SK-N-MC (cell line): ENCODE measurements around the gene CFAP20DC.

Source experiments
- EZH2 ChIP-seq: fragments of 200-600 bp; sonication (generic); IDR thresholded peaks from one replicate; pipeline ENCODE4 v1.6.1; 2017; ENCODE audit warnings: antibody characterized with exemption
- FOXP2 ChIP-seq: optimal IDR thresholded peaks from 2 replicates; pipeline ENCODE3; 2011; ENCODE audit warnings: mild to moderate bottlenecking, moderate library complexity; ENCODE audit not compliant: insufficient read depth; ENCODE audit errors: extremely low read length, control extremely low read depth
- POLR2AphosphoS5 ChIP-seq: IDR thresholded peaks from 2 replicates; pipeline ENCODE4 v1.6.1; 2012; ENCODE audit warnings: mild to moderate bottlenecking, low read depth, low read length, borderline replicate concordance

GRCh38 chr3:58829321-58830000 lies 220.4 kb downstream of the CFAP20DC start:
- TF ChIP-seq POLR2AphosphoS5, result no peak
- TF ChIP-seq EZH2, result no peak
- TF ChIP-seq FOXP2, result no peak
